K562 (cell line): Measurements from ENCODE around the gene VPS13D. TPM values are rescaled to one million over a fixed set of nuclear protein-coding genes. Genes with fewer than 3 reads are reported as not detected.
A peak's percentile ranks its signal among the peaks of the same experiment; 100 is the strongest.

Source experiments
- ATAC-seq: fragments of 200-7000 bp; cut with Tn5 transposase; 3 replicates; pipeline ENCODE4 v1.9.1; 2020; ENCODE audit warnings: moderate library complexity
- BruUV-seq: library from RNA; stranded (reverse); fragments of 400-500 nt; replicated peaks from 2 replicates; lab custom pipeline; 2021; lab: Mats Ljungman, UMichigan
- CTCF ChIA-PET: fragments of 300-600 bp; formaldehyde crosslinking; extraction: SDS; loops from one replicate; lab custom pipeline; 2021; ENCODE audit warnings: low intra/inter-chr PET ratio; lab: Yijun Ruan, JAX
- POLR2A ChIA-PET: fragments of 300-600, 350-650 bp; sonication (Branson Sonifier 250); formaldehyde crosslinking; extraction: SDS; loops from one replicate; lab custom pipeline; 2021; ENCODE audit warnings: antibody characterized with exemption, inconsistent platforms; lab: Yijun Ruan, JAX
- DNase-seq, 4 experiments: peaks; one replicate each; pipeline versions ENCODE4 v3.0.0 to v3.0.0-alpha.2; 2011 to 2018; ENCODE audit warnings: low spot score in 3 of 4, mixed read lengths in 3 of 4; ENCODE audit errors: extremely low read depth in 1 of 4
- FAIRE-seq: peaks from 2 replicates; lab custom pipeline; 2011; peaks lifted over from hg19 to GRCh38; lab: Jason Lieb, UNC
- H2AFZ ChIP-seq: 2 replicates; pipeline ENCODE4 v1.6.0; 2011; ENCODE audit warnings: low read depth, low read length, control low read depth, inconsistent platforms
- H3K27ac ChIP-seq: fragments of 200-600 bp; 3 replicates; pipeline ENCODE4 v1.8.0; 2011; ENCODE audit warnings: low read depth, mild to moderate bottlenecking, control low read depth, inconsistent platforms, low read length, moderate library complexity, mixed read lengths; ENCODE audit errors: extremely low read depth
- H3K27me3 ChIP-seq, 2 experiments: fragments of 300-600 bp in 1 of 2; 2 replicates in 1 of 2; 3 replicates in 1 of 2; pipeline versions ENCODE4 v1.6.0 to v1.8.0; 2011; ENCODE audit warnings: inconsistent platforms in 2 of 2, low read length in 2 of 2, mild to moderate bottlenecking in 1 of 2, mixed read lengths in 1 of 2, moderate library complexity in 1 of 2; ENCODE audit not compliant: control insufficient read depth in 2 of 2, insufficient read depth in 2 of 2
- H3K36me3 ChIP-seq: fragments of 300-600 bp; 3 replicates; pipeline ENCODE4 v1.8.0; 2011; ENCODE audit warnings: mild to moderate bottlenecking, low read length, inconsistent platforms; ENCODE audit not compliant: control insufficient read depth, insufficient read depth
- H3K4me1 ChIP-seq, 2 experiments: fragments of 200-600 bp in 1 of 2; replicated peaks in 1 of 2; 2 replicates in 1 of 2; 3 replicates in 1 of 2; pipeline versions ENCODE4 v1.5.1 to v1.8.0; 2011; ENCODE audit warnings: inconsistent platforms in 2 of 2, low read length in 2 of 2, mild to moderate bottlenecking in 1 of 2, mixed read lengths in 1 of 2, moderate library complexity in 1 of 2; ENCODE audit not compliant: control insufficient read depth in 2 of 2, insufficient read depth in 2 of 2
- H3K4me2 ChIP-seq: 2 replicates; pipeline ENCODE4 v1.6.1; 2011; ENCODE audit warnings: low read length, control low read depth, inconsistent platforms, mixed read lengths; ENCODE audit not compliant: insufficient read depth
- H3K4me3 ChIP-seq: fragments of 200-600 bp; sonication (generic), shearing (Covaris generic); 2 replicates; pipeline ENCODE4 v1.5.1; 2016; ENCODE audit warnings: control low read depth, inconsistent platforms
- H3K79me2 ChIP-seq: fragments of 200-600 bp; 3 replicates; pipeline ENCODE4 v1.8.0; 2011; ENCODE audit warnings: low read length, inconsistent platforms; ENCODE audit not compliant: control insufficient read depth, insufficient read depth
- H3K9ac ChIP-seq, 2 experiments: 2 replicates each; pipeline versions ENCODE4 v1.6.0 to v1.6.1; 2011; ENCODE audit warnings: low read depth in 2 of 2, low read length in 2 of 2, control low read depth in 1 of 2, inconsistent platforms in 1 of 2, mild to moderate bottlenecking in 1 of 2, mixed read lengths in 1 of 2; ENCODE audit not compliant: insufficient read depth in 1 of 2
- H3K9me1 ChIP-seq: one replicate; pipeline ENCODE4 v1.6.0; 2011; ENCODE audit warnings: inconsistent platforms, mild to moderate bottlenecking, low read length, moderate library complexity; ENCODE audit not compliant: control insufficient read depth, insufficient read depth
- H3K9me3 ChIP-seq: replicated peaks from 2 replicates; pipeline ENCODE4 v1.5.1; 2011; ENCODE audit warnings: low read depth, low read length, inconsistent platforms; ENCODE audit not compliant: control insufficient read depth, insufficient read depth
- H4K20me1 ChIP-seq: replicated peaks from 2 replicates; pipeline ENCODE4 v1.6.1; 2011; ENCODE audit warnings: low read length, inconsistent platforms, mixed read lengths; ENCODE audit not compliant: control insufficient read depth, insufficient read depth
- CCNT2 ChIP-seq: IDR thresholded peaks from 2 replicates; pipeline ENCODE4 v1.6.1; 2011; ENCODE audit warnings: borderline replicate concordance, low read depth, mild to moderate bottlenecking, moderate library complexity, mixed read lengths, low read length; ENCODE audit not compliant: insufficient read length; ENCODE audit errors: extremely low read depth
- E2F3 ChIP-seq: fragments of 250-450 bp; sonication (Bioruptor Pico); IDR thresholded peaks from 2 replicates; pipeline ENCODE4 v1.4.0; 2020; ENCODE audit warnings: mild to moderate bottlenecking
- RBM34 ChIP-seq: fragments of 200-400 bp; formaldehyde crosslinking; IDR thresholded peaks from 2 replicates; pipeline ENCODE4 v1.6.1; 2018; ENCODE audit warnings: low read length, borderline replicate concordance; ENCODE audit not compliant: insufficient read depth
- SAFB ChIP-seq: fragments of 200-400 bp; formaldehyde crosslinking; IDR thresholded peaks from 2 replicates; pipeline ENCODE4 v1.6.1; 2017; ENCODE audit warnings: low read depth, low read length, borderline replicate concordance
- SMC3 ChIP-seq: conservative IDR thresholded peaks from 2 replicates; pipeline ENCODE4 v1.6.1; 2011; ENCODE audit warnings: low read depth, low read length, improper control_type of control experiment; ENCODE audit not compliant: insufficient read depth
- TCF15 ChIP-seq: fragments of 250-450 bp; sonication (Bioruptor Pico); IDR thresholded peaks from 2 replicates; pipeline ENCODE4 v1.8.0; 2022; ENCODE audit warnings: moderate library complexity, mild to moderate bottlenecking, inconsistent platforms
- TEAD1 ChIP-seq, 2 experiments: fragments of 450-650 bp in 1 of 2; sonication (generic) in 1 of 2; formaldehyde crosslinking; IDR thresholded peaks; 2 replicates each; pipeline versions ENCODE4 v1.4.0 to v1.8.0; 2020 to 2022; ENCODE audit warnings: mild to moderate bottlenecking in 2 of 2, missing genetic modification reagents in 1 of 2
- TEAD4 ChIP-seq, 2 experiments: sonication (generic) in 1 of 2; formaldehyde crosslinking in 1 of 2; IDR thresholded peaks; 2 replicates each; pipeline versions ENCODE4 v1.6.1 to v1.8.0; 2012 to 2022; ENCODE audit warnings: borderline replicate concordance in 1 of 2, inconsistent platforms in 1 of 2, low read length in 1 of 2, mild to moderate bottlenecking in 1 of 2, missing genetic modification reagents in 1 of 2
- THAP12 ChIP-seq: fragments of 250-450 bp; sonication (Bioruptor Pico); IDR thresholded peaks from 2 replicates; pipeline ENCODE4 v1.9.0; 2021; ENCODE audit warnings: mild to moderate bottlenecking, inconsistent platforms
- ZNF347 ChIP-seq: fragments of 450-650 bp; formaldehyde crosslinking; IDR thresholded peaks from 2 replicates; pipeline ENCODE4 v1.4.0; 2020; ENCODE audit warnings: low read depth, mild to moderate bottlenecking, moderate library complexity
- ZNF512 ChIP-seq: IDR thresholded peaks from 2 replicates; pipeline ENCODE4 v1.6.1; 2016; ENCODE audit warnings: missing genetic modification characterization, missing compliant biosample characterization
- WGBS: fragments of 100-300 bp; shearing (Covaris generic); methylation state at CpG from one replicate; pipeline ENCODE4 v1.1.6; 2016; ENCODE audit warnings: low coverage, mixed read lengths; ENCODE audit not compliant: insufficient coverage; ENCODE audit errors: missing lambda C conversion rate; 5-methylcytosine and 5-hydroxymethylcytosine counted together
- in situ Hi-C: fragments of 300-500 bp; cut with MboI; formaldehyde crosslinking; loops from 4 replicates; pipeline ENCODE4 v1.15.0; 2018; ENCODE audit warnings: inconsistent platforms, mixed read lengths
- intact Hi-C: fragments of 100-400 bp; cut with micrococcal nuclease; formaldehyde crosslinking; loops from 2 replicates; pipeline ENCODE4 v1.14.2; 2022
- polyA plus RNA-seq, 8 experiments: library from polyadenylated mRNA; depleted of rRNA in 4 of 8; stranded (reverse) in 5 of 8; unstranded in 3 of 8; fragments of >200 nt; fragmentation: Nextera tagmentation in 2 of 8; fragmentation: Illumina TruSeq in 1 of 8; extraction: Ambion mirVana in 2 of 8; extraction: Trizol in 1 of 8; gene quantifications; 2 replicates each; pipeline versions ENCODE4 v1.2.1 to v1.2.3, GENCODE V29; 2011 to 2014; ENCODE audit warnings: inconsistent platforms in 1 of 8, missing spikeins in 1 of 8
- total RNA-seq, 7 experiments: library from RNA; depleted of rRNA in 6 of 7; stranded (reverse); fragments of >200 nt in 6 of 7; fragmentation: Illumina TruSeq in 2 of 7; extraction: Trizol in 2 of 7; gene quantifications; 2 replicates each; pipeline versions ENCODE4 v1.2.1 to v1.2.3, GENCODE V29; 2011 to 2021; ENCODE audit warnings: low replicate concordance in 1 of 7
- TF ChIP-seq, protein P1 (sequence below): fragments of 250-450 bp; sonication (Bioruptor Pico); IDR thresholded peaks from 2 replicates; pipeline ENCODE4 v1.5.1; 2021; ENCODE audit warnings: mild to moderate bottlenecking

VPS13D gene
- total and polyA plus RNA-seq, 9 of the 15 experiments (the other 6 are each of a cell fraction or from before 2014, with no cell fraction given) = 6.1 to 51.5 (median 38.5) TPM

DNA sequence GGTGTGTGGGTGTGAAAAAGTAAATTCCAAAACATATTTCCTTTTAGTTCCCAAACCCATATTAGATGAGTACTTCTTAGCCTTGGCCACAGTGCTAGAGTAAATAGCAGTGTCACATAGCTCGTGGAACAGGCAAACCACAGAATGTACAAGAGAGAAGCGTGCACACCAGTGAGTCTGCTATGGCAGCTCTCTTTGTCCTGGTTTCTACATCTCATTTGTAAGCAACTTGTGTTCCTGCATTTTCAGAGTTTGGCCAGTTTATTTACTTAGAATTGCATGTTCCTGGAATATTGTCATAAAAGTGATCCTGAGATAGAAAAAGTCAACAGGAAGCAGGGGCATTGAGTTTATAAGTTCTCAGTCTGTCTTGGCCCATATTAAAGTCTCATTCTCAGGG is 246.1 kb downstream of the VPS13D start (continued):
- no peak for TF ChIP-seq E2F3 (CRISPR knock-in tag)
- TF ChIP-seq THAP12 = no peak
- no peak for TF ChIP-seq ZNF512 (tag)
- no peak for TF ChIP-seq CCNT2

DNA sequence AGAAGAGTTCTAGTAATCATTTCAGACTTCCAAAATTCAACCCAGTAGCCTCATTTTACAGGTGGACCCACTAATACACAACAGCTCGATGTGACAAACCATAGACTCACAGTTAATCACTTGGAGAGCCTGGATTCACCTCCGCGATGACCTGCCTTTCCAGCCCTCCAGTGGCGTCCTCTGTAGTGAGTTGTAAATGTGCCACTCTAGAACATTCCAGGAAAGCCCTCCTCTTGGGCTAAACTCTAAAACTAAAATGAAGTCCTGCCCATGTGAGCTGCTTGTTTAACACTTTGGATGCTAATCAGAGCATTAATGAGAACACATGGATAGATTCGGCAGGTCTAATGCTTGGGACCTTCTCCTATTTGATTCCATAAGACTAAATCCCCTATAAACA is 247.5 kb downstream of the VPS13D start:
- H4K20me1 ChIP-seq = no peaks in the 10 kb centered on the region
- ChIA-PET POLR2A (interaction anchor here (0.9 to 5.7 kb wide), 15 partner anchors 10 to 758 kb away, joined by 3 to 38 read pairs (median 5); no protein-coding TSS in a partner anchor), CTCF (no interaction called here)
- peaks cover 4% of the 10 kb centered on the region; the same call in 1 of the 2 replicates for H3K9me3 ChIP-seq
- 63% methylated on average over 5 of the region's 5 CpGs for WGBS
- H2AFZ ChIP-seq = no peak overlapping the region
- H3K4me2 ChIP-seq = no peak overlapping the region
- H3K79me2 ChIP-seq = peaks cover 7% of the 10 kb centered on the region; the same call in 1 of the 3 replicates
- DNase-seq = peak in 1 of 4 experiments; percentile 47
- intact Hi-C loops = loop anchor here (5.0 kb wide), 3 partner anchors 50 to 140 kb away; partner anchors contain the start of gene DHRS3
- no peak for ATAC-seq
- H3K9ac ChIP-seq = peak overlapping the region; percentile 23 to 68; a peak in 3 of 4 replicates
- peak overlapping the region; percentile 92 for H3K27ac ChIP-seq
- H3K36me3 ChIP-seq = peaks cover 57% of the 10 kb centered on the region
- in situ Hi-C loops = no loop called here
- H3K27me3 ChIP-seq = no peaks in the 10 kb centered on the region
- no peak for FAIRE-seq
- H3K9me1 ChIP-seq = no peaks in the 10 kb centered on the region
- peaks cover 54 to 98% of the 10 kb centered on the region in 2 experiments for H3K4me1 ChIP-seq
- H3K4me3 ChIP-seq = no peak overlapping the region
- BruUV-seq = no TSS peak
- TF ChIP-seq TEAD4 (IDR thresholded peaks at IDR 0.05; ENCODE audit: low read length) (peak; percentile 21; the same call in 1 of the 2 replicates), TEAD4 (CRISPR knock-in tag; IDR thresholded peaks at IDR 0.05; ENCODE audit: borderline replicate concordance) (no peak), SAFB (no peak), SMC3 (no peak), RBM34 (no peak), ZNF347 (CRISPR knock-in tag) (0 out of 2 replicates have a peak, but pooled peaks have one; percentile 5), TCF15 (CRISPR knock-in tag) (peak; percentile 26; the same call in 1 of the 2 replicates), TEAD1 (CRISPR knock-in tag; IDR thresholded peaks at IDR 0.05) (peak in 1 of 2 experiments; percentile 16; a peak in 1 of 4 replicates)
- TF ChIP-seq, protein P1, sequence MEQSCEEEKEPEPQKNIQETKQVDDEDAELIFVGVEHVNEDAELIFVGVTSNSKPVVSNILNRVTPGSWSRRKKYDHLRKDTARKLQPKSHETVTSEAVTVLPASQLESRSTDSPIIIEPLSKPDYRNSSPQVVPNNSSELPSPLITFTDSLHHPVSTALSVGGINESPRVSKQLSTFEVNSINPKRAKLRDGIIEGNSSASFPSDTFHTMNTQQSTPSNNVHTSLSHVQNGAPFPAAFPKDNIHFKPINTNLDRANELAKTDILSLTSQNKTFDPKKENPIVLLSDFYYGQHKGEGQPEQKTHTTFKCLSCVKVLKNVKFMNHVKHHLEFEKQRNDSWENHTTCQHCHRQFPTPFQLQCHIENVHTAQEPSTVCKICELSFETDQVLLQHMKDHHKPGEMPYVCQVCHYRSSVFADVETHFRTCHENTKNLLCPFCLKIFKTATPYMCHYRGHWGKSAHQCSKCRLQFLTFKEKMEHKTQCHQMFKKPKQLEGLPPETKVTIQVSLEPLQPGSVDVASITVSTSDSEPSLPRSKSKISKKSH (CRISPR knock-in tag) = no peak
